Measurements from ENCODE around the gene MLH3.

The MLH3 gene

GRCh38 chr14:75048101-75048500 lies 3.2 kb downstream of the MLH3 start:
- TF ChIP-seq POLR2A (IDR thresholded peaks at IDR 0.05; ENCODE audit: extremely low read depth, insufficient read length) (no peak), MAX (IDR thresholded peaks at IDR 0.05; ENCODE audit: low read depth, low read length) (no peak), MYC (IDR thresholded peaks at IDR 0.05; ENCODE audit: low read depth, low read length) (no peak)
- TF ChIP-seq, protein P1, sequence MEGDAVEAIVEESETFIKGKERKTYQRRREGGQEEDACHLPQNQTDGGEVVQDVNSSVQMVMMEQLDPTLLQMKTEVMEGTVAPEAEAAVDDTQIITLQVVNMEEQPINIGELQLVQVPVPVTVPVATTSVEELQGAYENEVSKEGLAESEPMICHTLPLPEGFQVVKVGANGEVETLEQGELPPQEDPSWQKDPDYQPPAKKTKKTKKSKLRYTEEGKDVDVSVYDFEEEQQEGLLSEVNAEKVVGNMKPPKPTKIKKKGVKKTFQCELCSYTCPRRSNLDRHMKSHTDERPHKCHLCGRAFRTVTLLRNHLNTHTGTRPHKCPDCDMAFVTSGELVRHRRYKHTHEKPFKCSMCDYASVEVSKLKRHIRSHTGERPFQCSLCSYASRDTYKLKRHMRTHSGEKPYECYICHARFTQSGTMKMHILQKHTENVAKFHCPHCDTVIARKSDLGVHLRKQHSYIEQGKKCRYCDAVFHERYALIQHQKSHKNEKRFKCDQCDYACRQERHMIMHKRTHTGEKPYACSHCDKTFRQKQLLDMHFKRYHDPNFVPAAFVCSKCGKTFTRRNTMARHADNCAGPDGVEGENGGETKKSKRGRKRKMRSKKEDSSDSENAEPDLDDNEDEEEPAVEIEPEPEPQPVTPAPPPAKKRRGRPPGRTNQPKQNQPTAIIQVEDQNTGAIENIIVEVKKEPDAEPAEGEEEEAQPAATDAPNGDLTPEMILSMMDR (IDR thresholded peaks at IDR 0.05; ENCODE audit: low read depth, low read length) = no peak
- DNase-seq (ENCODE audit: low read depth) = no peak

DNA sequence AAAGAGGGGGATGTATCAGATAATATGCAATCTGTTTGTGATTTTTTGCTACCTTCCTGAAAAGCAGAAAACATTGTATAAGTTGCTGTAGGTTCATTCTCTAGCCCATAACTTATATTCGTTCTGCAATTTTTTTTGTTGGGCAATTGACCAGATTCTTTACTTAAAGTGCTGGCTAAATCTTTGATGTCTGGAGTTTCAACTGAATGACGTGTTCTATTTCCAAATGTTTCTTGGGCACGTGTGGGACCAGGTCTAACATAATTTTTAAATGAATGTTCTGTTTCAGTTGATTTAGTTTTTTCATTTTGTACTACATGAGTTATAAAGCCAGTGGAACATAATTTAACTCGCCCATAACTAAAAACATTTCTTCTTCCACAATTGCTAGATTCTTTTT lies 3.8 kb downstream of the MLH3 start:
- TF ChIP-seq MAX (IDR thresholded peaks at IDR 0.05; ENCODE audit: low read depth, low read length) = no peak
- TF ChIP-seq, protein P1 (IDR thresholded peaks at IDR 0.05; ENCODE audit: low read depth, low read length) = no peak
- no peak for TF ChIP-seq MYC (IDR thresholded peaks at IDR 0.05; ENCODE audit: low read depth, low read length)
- DNase-seq (ENCODE audit: low read depth) = no peak
- no peak overlapping the region for H3K4me3 ChIP-seq (ENCODE audit: low read depth, low read length)

More at GRCh38 chr14:75048101-75048500, 3.2 kb downstream of the MLH3 start:
- no peak overlapping the region for H3K4me3 ChIP-seq (ENCODE audit: low read depth, low read length)

- DNase-seq (ENCODE audit: low read depth) = no peak
- H3K4me3 ChIP-seq (ENCODE audit: low read depth, low read length) = no peak overlapping the region
- TF ChIP-seq POLR2A (IDR thresholded peaks at IDR 0.05; ENCODE audit: extremely low read depth, insufficient read length) = no peak
- TF ChIP-seq, protein P1 (IDR thresholded peaks at IDR 0.05; ENCODE audit: low read depth, low read length) = no peak
- TF ChIP-seq MYC (IDR thresholded peaks at IDR 0.05; ENCODE audit: low read depth, low read length) = no peak
- TF ChIP-seq MAX (IDR thresholded peaks at IDR 0.05; ENCODE audit: low read depth, low read length) = no peak
Measured at GRCh38 chr14:75046899-75047298, 4.4 kb downstream of the MLH3 start.

DNA sequence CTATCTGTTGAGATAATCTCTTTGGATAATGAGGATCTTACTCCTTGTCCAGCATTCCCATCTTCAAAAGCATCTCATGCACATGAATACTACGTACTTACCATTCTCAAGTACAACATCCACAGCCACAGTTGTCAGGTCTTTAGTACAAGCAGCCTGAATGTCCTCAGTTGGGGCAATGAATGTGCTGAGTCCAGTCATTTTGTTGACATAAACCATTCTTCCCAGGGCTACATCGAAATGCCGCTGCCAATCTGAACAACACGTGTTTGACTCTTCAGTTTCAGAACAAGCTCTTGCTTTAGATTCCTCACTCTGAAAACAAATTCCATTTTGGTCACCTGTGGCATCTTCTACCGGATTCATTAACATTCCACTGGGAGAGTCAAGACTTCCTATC lies 5.0 kb downstream of the MLH3 start:
- no peak for DNase-seq (ENCODE audit: low read depth)
- no peak for TF ChIP-seq POLR2A (IDR thresholded peaks at IDR 0.05; ENCODE audit: extremely low read depth, insufficient read length)
- TF ChIP-seq, protein P1 (IDR thresholded peaks at IDR 0.05; ENCODE audit: low read depth, low read length) = no peak
- TF ChIP-seq MAX (IDR thresholded peaks at IDR 0.05; ENCODE audit: low read depth, low read length) = no peak
- no peak for TF ChIP-seq MYC (IDR thresholded peaks at IDR 0.05; ENCODE audit: low read depth, low read length)
- H3K4me3 ChIP-seq (ENCODE audit: low read depth, low read length) = no peak overlapping the region

DNA sequence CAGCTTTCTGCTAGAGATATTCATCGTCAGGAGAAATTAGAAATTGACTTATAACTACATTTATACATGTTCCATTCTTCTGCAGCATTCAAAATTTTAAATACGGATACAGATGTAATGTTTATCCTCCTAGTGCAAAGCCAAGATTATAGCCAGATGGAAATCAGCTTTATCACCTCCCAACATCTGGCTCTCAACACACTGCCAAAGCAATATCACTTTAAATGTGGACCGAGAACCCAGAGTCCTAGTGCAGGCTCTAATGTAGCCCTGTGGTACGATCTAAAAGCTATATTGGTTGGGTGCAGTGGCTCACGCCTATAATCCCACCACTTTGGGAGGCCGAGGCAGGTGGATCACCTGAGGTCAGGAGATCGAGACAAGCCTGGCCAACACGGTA lies 6.5 kb downstream of the MLH3 start:
- no peak overlapping the region for H3K4me3 ChIP-seq (ENCODE audit: low read depth, low read length)
- TF ChIP-seq, protein P1 (IDR thresholded peaks at IDR 0.05; ENCODE audit: low read depth, low read length) = no peak
- TF ChIP-seq POLR2A (IDR thresholded peaks at IDR 0.05; ENCODE audit: extremely low read depth, insufficient read length) (no peak), MAX (IDR thresholded peaks at IDR 0.05; ENCODE audit: low read depth, low read length) (no peak), MYC (IDR thresholded peaks at IDR 0.05; ENCODE audit: low read depth, low read length) (no peak)
- DNase-seq (ENCODE audit: low read depth) = no peak

DNA sequence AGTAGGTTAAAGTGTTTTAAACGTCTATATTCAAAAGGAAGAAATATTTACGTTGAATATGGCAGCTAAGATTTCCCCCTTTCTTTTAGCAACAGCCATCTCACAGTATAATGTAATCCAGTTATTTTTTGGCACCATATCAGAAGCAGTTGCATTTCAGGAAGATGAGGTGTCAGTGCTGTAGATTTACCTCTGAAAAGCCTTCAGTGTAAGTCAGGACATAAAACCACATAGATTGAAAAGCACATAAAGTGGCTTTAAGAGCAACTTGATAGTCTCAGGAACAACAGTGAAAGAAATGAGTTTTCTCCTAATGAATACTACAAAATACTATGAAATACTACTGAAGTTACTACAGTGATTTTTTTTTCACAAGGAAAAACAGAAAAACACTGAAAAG lies 6.9 kb downstream of the MLH3 start:
- H3K4me3 ChIP-seq (ENCODE audit: low read depth, low read length) = no peak overlapping the region
- TF ChIP-seq MAX (IDR thresholded peaks at IDR 0.05; ENCODE audit: low read depth, low read length) (no peak), POLR2A (IDR thresholded peaks at IDR 0.05; ENCODE audit: extremely low read depth, insufficient read length) (no peak), MYC (IDR thresholded peaks at IDR 0.05; ENCODE audit: low read depth, low read length) (no peak)
- TF ChIP-seq, protein P1 (IDR thresholded peaks at IDR 0.05; ENCODE audit: low read depth, low read length) = no peak
- no peak for DNase-seq (ENCODE audit: low read depth)

Data from NB4 (cell line).